WTC11 (cell line): Measurements from ENCODE around the gene RGL2. TPM values are rescaled to one million over a fixed set of nuclear protein-coding genes. Genes with fewer than 3 reads are reported as not detected.

Experiments used
- ATAC-seq: fragments of 200-7000 bp; cut with Tn5 transposase; 2 replicates; pipeline ENCODE4 v1.10.0; 2021; ENCODE audit warnings: mild to moderate bottlenecking, moderate library complexity
- CTCF ChIA-PET: fragments of 300-600 bp; sonication (Branson Sonifier 250); formaldehyde crosslinking; loops from one replicate; lab custom pipeline; 2021; ENCODE audit warnings: antibody characterized with exemption; lab: Charles Lee
- POLR2A ChIA-PET: fragments of 350-600 bp; sonication (Branson Sonifier 250); formaldehyde crosslinking; loops from one replicate; lab custom pipeline; 2021; ENCODE audit warnings: antibody characterized with exemption; lab: Charles Lee
- DNase-seq: peaks from one replicate; pipeline ENCODE4 v3.0.0; 2021; ENCODE audit warnings: low spot score
- H3K27ac Mint-ChIP-seq: 2 replicates; pipeline ENCODE4 v1.8.0; 2021; ENCODE audit warnings: mixed read lengths
- H3K27me3 Mint-ChIP-seq: 2 replicates; pipeline ENCODE4 v1.8.0; 2021; ENCODE audit warnings: low read depth, mild to moderate bottlenecking, moderate library complexity, mixed read lengths
- H3K36me3 Mint-ChIP-seq: 2 replicates; pipeline ENCODE4 v1.8.0; 2021; ENCODE audit warnings: mixed read lengths
- H3K4me1 Mint-ChIP-seq: 2 replicates; pipeline ENCODE4 v1.8.0; 2022; ENCODE audit warnings: mixed read lengths
- H3K4me3 Mint-ChIP-seq: 2 replicates; pipeline ENCODE4 v1.8.0; 2021; ENCODE audit warnings: mild to moderate bottlenecking, moderate library complexity, mixed read lengths
- H3K9me3 Mint-ChIP-seq: 2 replicates; pipeline ENCODE4 v1.8.0; 2021; ENCODE audit warnings: mixed read lengths
- AR ChIP-seq: fragments of 250-450 bp; sonication (Bioruptor Pico); IDR thresholded peaks from 2 replicates; pipeline ENCODE4 v1.9.0; 2021; ENCODE audit warnings: mild to moderate bottlenecking
- ATF1 ChIP-seq: sonication (generic); formaldehyde crosslinking; IDR thresholded peaks from 2 replicates; pipeline ENCODE4 v1.8.1; 2023; ENCODE audit warnings: mild to moderate bottlenecking, moderate library complexity, missing genetic modification reagents
- ATF6 ChIP-seq: sonication (generic); formaldehyde crosslinking; IDR thresholded peaks from 2 replicates; pipeline ENCODE4 v1.8.1; 2023; ENCODE audit warnings: mild to moderate bottlenecking, missing genetic modification reagents
- CREM ChIP-seq: sonication (generic); formaldehyde crosslinking; IDR thresholded peaks from 2 replicates; pipeline ENCODE4 v1.8.1; 2022; ENCODE audit warnings: mild to moderate bottlenecking, missing genetic modification reagents, moderate library complexity
- E2F5 ChIP-seq: sonication (generic); formaldehyde crosslinking; IDR thresholded peaks from 2 replicates; pipeline ENCODE4 v1.8.1; 2022; ENCODE audit warnings: mild to moderate bottlenecking, moderate library complexity, missing genetic modification reagents
- ESRRA ChIP-seq: sonication (generic); formaldehyde crosslinking; IDR thresholded peaks from 2 replicates; pipeline ENCODE4 v1.8.1; 2022; ENCODE audit warnings: mild to moderate bottlenecking, missing genetic modification reagents, borderline replicate concordance
- ETV6 ChIP-seq: sonication (generic); formaldehyde crosslinking; IDR thresholded peaks from 2 replicates; pipeline ENCODE4 v1.8.1; 2022; ENCODE audit warnings: mild to moderate bottlenecking, missing genetic modification reagents
- FOXP1 ChIP-seq: sonication (generic); formaldehyde crosslinking; IDR thresholded peaks from 2 replicates; pipeline ENCODE4 v1.8.0; 2022; ENCODE audit warnings: missing genetic modification reagents, mild to moderate bottlenecking, moderate library complexity, borderline replicate concordance
- GABPB1 ChIP-seq: sonication (generic); formaldehyde crosslinking; IDR thresholded peaks from 2 replicates; pipeline ENCODE4 v1.8.1; 2023; ENCODE audit warnings: mild to moderate bottlenecking, missing genetic modification reagents
- JUN ChIP-seq: sonication (generic); formaldehyde crosslinking; IDR thresholded peaks from 2 replicates; pipeline ENCODE4 v1.8.0; 2023; ENCODE audit warnings: mild to moderate bottlenecking, missing genetic modification reagents
- MAX ChIP-seq: sonication (generic); formaldehyde crosslinking; IDR thresholded peaks from 2 replicates; pipeline ENCODE4 v1.8.0; 2022; ENCODE audit warnings: mild to moderate bottlenecking, missing genetic modification reagents
- RELA ChIP-seq: sonication (generic); formaldehyde crosslinking; IDR thresholded peaks from 2 replicates; pipeline ENCODE4 v1.8.1; 2022; ENCODE audit warnings: missing genetic modification reagents, mild to moderate bottlenecking, borderline replicate concordance
- SMAD4 ChIP-seq: sonication (generic); formaldehyde crosslinking; IDR thresholded peaks from 2 replicates; pipeline ENCODE4 v1.8.0; 2022; ENCODE audit warnings: mild to moderate bottlenecking, missing genetic modification reagents
- SOX15 ChIP-seq: fragments of 250-450 bp; sonication (Bioruptor Pico); IDR thresholded peaks from 2 replicates; pipeline ENCODE4 v1.9.0; 2021; ENCODE audit warnings: mild to moderate bottlenecking
- SP1 ChIP-seq: sonication (generic); formaldehyde crosslinking; conservative IDR thresholded peaks from 2 replicates; pipeline ENCODE4 v1.8.1; 2022; ENCODE audit warnings: missing genetic modification reagents
- TCF7 ChIP-seq: sonication (generic); formaldehyde crosslinking; IDR thresholded peaks from 2 replicates; pipeline ENCODE4 v1.8.0; 2022; ENCODE audit warnings: mild to moderate bottlenecking, low read depth, missing genetic modification reagents, moderate library complexity
- TEAD1 ChIP-seq: sonication (generic); formaldehyde crosslinking; IDR thresholded peaks from 2 replicates; pipeline ENCODE4 v1.8.0; 2022; ENCODE audit warnings: mild to moderate bottlenecking, missing genetic modification reagents
- ZBTB43 ChIP-seq: sonication (generic); formaldehyde crosslinking; IDR thresholded peaks from 2 replicates; pipeline ENCODE4 v1.8.1; 2023; ENCODE audit warnings: mild to moderate bottlenecking, missing genetic modification reagents
- ZNF512 ChIP-seq: sonication (generic); formaldehyde crosslinking; IDR thresholded peaks from 2 replicates; pipeline ENCODE4 v1.8.1; 2022; ENCODE audit warnings: missing genetic modification reagents, borderline replicate concordance
- total RNA-seq: library from RNA; stranded (reverse); gene quantifications from 3 replicates; pipeline ENCODE4 v1.2.3, GENCODE V29; 2021

Gene RGL2
- total RNA-seq, 1 experiment from 2014 or later = 77.1 TPM

- TF ChIP-seq ZBTB43 = 0 out of 2 replicates have a peak, but pooled peaks have one; percentile 42
- TF ChIP-seq ZNF512 (CRISPR knock-in tag) = no peak
- no peak for TF ChIP-seq ATF6 (CRISPR knock-in tag)
- TF ChIP-seq SMAD4 = no peak
- TF ChIP-seq E2F5 (CRISPR knock-in tag) = 0 out of 2 replicates have a peak, but pooled peaks have one; percentile 44
- TF ChIP-seq ESRRA (CRISPR knock-in tag) = no peak
- no peak for TF ChIP-seq SOX15 (CRISPR knock-in tag)
- peak; percentile 85 for TF ChIP-seq FOXP1 (CRISPR knock-in tag)
- peak; percentile 94 for TF ChIP-seq CREM (CRISPR knock-in tag)
- TF ChIP-seq RELA (CRISPR knock-in tag) = no peak
- peak; percentile 58; the same call in 1 of the 2 replicates for TF ChIP-seq TEAD1 (CRISPR knock-in tag)
- TF ChIP-seq SP1 (CRISPR knock-in tag) = peak; percentile 53; the same call in 1 of the 2 replicates
- TF ChIP-seq ETV6 = peak; percentile 62; the same call in 1 of the 2 replicates
- TF ChIP-seq GABPB1 (CRISPR knock-in tag) = peak; percentile 83
- TF ChIP-seq, all 79 proteins: peak for 21
Observed at GRCh38 chr6:33271468-33272274, 27.1 kb downstream of the RGL2 start, which contains the start of the genes RPS18 and VPS52 (continued).

- peaks cover 44% of the 10 kb centered on the region for H3K4me1 Mint-ChIP-seq
- ChIA-PET CTCF (interaction anchor here (2.1 to 2.4 kb wide), 2 partner anchors 22 to 47 kb away, joined by 6 to 10 read pairs; partner anchors contain the start of gene ZBTB22), POLR2A (interaction anchor here (0.5 to 2.1 kb wide), 9 partner anchors 8 to 299 kb away, joined by 3 to 8 read pairs (median 5); partner anchors contain the start of gene RING1)
- no peaks in the 10 kb centered on the region for H3K27me3 Mint-ChIP-seq
- DNase-seq (no peak), ATAC-seq (peak; percentile 8)
- H3K27ac Mint-ChIP-seq = peak overlapping the region; percentile 100
- H3K9me3 Mint-ChIP-seq = no peaks in the 10 kb centered on the region
- H3K36me3 Mint-ChIP-seq = peaks cover 67% of the 10 kb centered on the region
- peak overlapping the region; percentile 96 for H3K4me3 Mint-ChIP-seq
- TF ChIP-seq TCF7 (no peak), ATF1 (CRISPR knock-in tag) (no peak), MAX (no peak), JUN (no peak), AR (CRISPR knock-in tag) (no peak)
Observed at GRCh38 chr6:33271117-33271467, 27.6 kb downstream of the RGL2 start.
